Measurements from ENCODE around the gene POLR3K.
A peak's percentile ranks its signal among the peaks of the same experiment; 100 is the strongest.

POLR3K gene

DNA sequence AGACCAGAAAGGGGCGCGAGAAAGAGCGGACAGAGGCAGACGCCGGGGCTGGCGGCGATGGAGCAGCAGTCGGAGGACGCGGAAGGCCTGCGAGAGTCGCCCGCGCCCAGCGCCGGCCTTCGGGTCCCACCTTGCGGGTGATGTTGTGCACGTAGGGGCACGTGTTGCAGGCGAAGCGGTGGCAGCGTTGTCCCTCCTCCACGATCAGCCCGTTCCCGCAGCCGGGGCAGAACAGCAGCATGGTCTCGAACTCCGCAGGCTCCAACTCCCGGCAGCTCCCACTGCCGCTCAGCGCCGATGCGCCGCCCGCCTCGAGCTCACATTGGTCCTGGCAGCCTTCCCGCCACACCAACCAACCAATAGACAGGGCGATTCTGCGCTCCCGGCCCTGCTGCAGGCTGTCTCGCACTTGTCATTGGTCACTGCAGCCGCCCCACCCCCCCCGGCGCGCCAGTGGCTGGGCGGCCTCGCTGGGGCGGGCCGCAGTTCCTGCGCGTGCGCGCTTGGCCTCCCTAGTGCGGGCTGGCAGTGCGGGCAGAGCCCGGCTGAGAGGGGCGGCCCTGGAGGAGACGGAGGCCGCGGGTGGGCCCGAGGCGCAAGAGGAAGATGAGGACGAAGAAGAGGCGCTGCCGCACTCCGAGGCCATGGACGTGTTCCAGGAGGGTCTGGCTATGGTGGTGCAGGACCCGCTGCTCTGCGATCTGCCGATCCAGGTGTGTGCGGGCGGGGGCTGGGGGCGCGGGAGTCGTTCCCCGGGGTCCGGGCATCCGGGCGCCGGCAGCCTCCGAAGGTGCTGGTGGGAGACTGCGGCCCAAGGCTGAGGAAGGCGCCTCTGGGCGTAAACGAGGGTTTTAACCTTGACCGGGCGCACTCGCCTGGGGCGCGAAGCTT lies at the start of gene POLR3K, which contains the start of gene SNRNP25:
POLR3K (minus strand) TSS at position 263 of the 891 bp plus-strand sequence; CDS start at position 241, 22 bp downstream.
SNRNP25 (plus strand) TSS at position 483 of the 891 bp plus-strand sequence; CDS start at position 672, 189 bp downstream.
- peaks cover 15% of the 10 kb centered on the region for H3K36me3 ChIP-seq (ENCODE audit: control insufficient read depth, insufficient read depth, low read length)
- peak within 1 kb of the TSS; percentile 63 for H3K27ac ChIP-seq (ENCODE audit: low read depth, low read length)
- peak within 1 kb of the TSS; percentile 70 for H3K9ac ChIP-seq (ENCODE audit: low read length)
- H3K4me3 ChIP-seq (ENCODE audit: low read length), result peak within 1 kb of the TSS; percentile 93
- peaks cover 7% of the 10 kb centered on the region for H3K4me1 ChIP-seq (ENCODE audit: control insufficient read depth, insufficient read depth, low read length)
- H3K27me3 ChIP-seq (ENCODE audit: control insufficient read depth, insufficient read depth, low read length), result no peaks in the 10 kb centered on the region

DNA sequence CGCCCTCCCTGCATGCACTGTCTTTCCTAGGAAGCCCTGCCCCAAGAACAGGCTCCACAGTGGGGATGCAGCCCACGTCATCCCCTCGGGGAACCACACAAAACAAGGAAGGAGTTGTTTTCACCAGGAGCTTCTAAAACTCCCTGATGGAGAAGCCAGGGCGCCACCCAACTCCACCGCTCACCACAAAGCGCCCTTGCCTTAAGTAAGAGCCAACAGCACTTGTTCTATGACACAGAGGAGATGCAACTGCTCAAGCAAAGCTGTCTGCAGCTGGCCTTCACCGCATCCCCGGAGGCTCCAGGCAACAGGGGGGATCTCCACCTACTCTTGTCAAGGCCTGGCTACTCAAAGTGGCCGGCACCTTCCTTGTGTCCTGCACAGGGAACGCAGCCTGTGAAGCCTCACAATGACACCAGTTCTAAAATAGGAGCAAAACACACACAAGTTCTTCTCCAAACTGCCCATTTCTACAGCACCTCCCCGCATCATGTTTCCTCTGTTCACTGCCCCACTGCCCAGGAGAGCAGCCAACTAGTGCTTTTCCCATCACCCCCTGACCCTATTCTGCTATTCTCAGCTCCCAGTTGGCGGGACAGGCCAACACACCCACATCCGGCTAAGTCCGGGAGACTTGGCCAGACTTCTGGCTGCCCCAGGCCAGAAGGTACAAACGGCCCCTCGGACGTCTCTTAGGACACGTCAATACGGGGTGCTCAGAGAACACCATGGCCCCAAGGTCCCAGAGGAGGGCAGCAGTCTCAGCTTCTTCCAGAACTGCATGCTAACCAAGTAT lies 48.9 kb upstream of the POLR3K start:
- H3K27me3 ChIP-seq (ENCODE audit: control insufficient read depth, insufficient read depth, low read length), result no peaks in the 10 kb centered on the region
- H3K27ac ChIP-seq (ENCODE audit: low read depth, low read length), result no peak overlapping the region
- H3K4me3 ChIP-seq (ENCODE audit: low read length), result no peak overlapping the region
- H3K36me3 ChIP-seq (ENCODE audit: control insufficient read depth, insufficient read depth, low read length), result peaks cover 5% of the 10 kb centered on the region
- no peak overlapping the region for H3K9ac ChIP-seq (ENCODE audit: low read length)
- no peaks in the 10 kb centered on the region for H3K4me1 ChIP-seq (ENCODE audit: control insufficient read depth, insufficient read depth, low read length)

DNA sequence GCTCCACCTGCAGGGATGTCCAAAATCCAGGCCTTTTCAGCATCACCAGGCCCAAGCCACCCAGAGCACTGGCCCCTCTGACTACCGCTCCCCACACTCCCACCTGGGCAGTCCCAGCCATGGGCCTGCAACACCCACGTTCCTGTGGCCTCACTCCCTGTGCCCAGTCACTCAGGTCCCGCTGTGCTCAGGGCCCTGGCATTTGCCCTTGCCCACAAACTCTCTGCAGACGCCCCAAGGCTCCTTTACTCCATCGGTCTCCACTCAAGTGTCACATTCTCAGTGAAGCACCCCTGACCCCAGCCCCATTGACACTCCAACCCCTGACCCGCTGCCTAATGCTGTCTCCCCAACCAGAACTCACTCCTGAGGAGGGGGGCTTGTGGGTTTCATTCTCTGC lies 48.2 kb upstream of the POLR3K start:
- Histone ChIP-seq H3K27me3 (ENCODE audit: control insufficient read depth, insufficient read depth, low read length) (no peaks in the 10 kb centered on the region), H3K27ac (ENCODE audit: low read depth, low read length) (no peak overlapping the region), H3K4me1 (ENCODE audit: control insufficient read depth, insufficient read depth, low read length) (no peaks in the 10 kb centered on the region), H3K36me3 (ENCODE audit: control insufficient read depth, insufficient read depth, low read length) (peaks cover 5% of the 10 kb centered on the region), H3K9ac (ENCODE audit: low read length) (no peak overlapping the region), H3K4me3 (ENCODE audit: low read length) (no peak overlapping the region)

DNA sequence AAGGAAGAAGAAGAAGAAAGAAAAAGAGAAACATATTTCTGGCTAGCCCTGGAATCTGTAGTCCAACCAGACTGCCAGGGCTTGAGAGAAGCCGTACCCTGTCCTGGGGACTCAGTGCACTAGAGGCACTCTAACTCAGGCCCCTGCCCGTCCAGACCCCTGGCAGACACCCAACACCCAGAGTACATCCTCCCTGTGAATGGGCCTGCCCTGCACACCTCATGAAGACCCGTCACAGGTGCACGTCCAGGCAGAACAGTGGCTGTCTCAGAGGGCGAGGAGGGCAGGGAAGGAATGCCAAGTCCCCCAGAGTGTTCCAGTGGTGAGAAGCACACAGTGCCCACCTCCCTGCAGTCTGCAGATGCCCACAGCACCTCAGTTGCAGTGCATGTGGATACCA lies 47.6 kb upstream of the POLR3K start:
- Histone ChIP-seq H3K27ac (ENCODE audit: low read depth, low read length) (no peak overlapping the region), H3K9ac (ENCODE audit: low read length) (no peak overlapping the region), H3K36me3 (ENCODE audit: control insufficient read depth, insufficient read depth, low read length) (peaks cover 5% of the 10 kb centered on the region), H3K4me3 (ENCODE audit: low read length) (no peak overlapping the region), H3K4me1 (ENCODE audit: control insufficient read depth, insufficient read depth, low read length) (no peaks in the 10 kb centered on the region), H3K27me3 (ENCODE audit: control insufficient read depth, insufficient read depth, low read length) (no peaks in the 10 kb centered on the region)

GRCh38 chr16:97822-98221 lies 44.4 kb upstream of the POLR3K start:
- Histone ChIP-seq H3K27me3 (ENCODE audit: control insufficient read depth, insufficient read depth, low read length) (no peaks in the 10 kb centered on the region), H3K4me1 (ENCODE audit: control insufficient read depth, insufficient read depth, low read length) (no peaks in the 10 kb centered on the region), H3K36me3 (ENCODE audit: control insufficient read depth, insufficient read depth, low read length) (peaks cover 12% of the 10 kb centered on the region), H3K9ac (ENCODE audit: low read length) (no peak overlapping the region), H3K4me3 (ENCODE audit: low read length) (no peak overlapping the region), H3K27ac (ENCODE audit: low read depth, low read length) (no peak overlapping the region)

DNA sequence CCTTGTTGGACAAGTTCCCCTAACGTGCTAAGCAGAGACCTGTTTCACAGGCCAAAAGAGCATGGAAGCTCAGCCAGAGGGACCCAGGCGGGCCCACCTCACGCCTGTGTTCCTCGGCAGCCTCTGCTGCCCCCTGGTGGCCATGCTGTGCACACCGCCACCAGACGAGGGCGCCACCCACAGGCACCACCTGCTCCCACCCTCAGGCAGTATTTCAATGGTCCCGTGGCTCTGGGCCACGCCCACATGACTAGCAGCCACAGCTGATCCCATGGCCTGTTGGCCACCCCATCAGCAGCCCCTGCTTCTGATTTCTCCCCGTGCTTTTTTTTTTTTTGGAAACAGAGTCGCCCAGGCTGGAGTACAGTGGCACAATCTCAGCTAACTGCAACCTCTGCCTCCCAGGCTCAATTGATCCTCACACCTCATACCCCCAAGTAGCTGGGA lies 43.5 kb upstream of the POLR3K start:
- Histone ChIP-seq H3K4me3 (ENCODE audit: low read length) (no peak overlapping the region), H3K4me1 (ENCODE audit: control insufficient read depth, insufficient read depth, low read length) (no peaks in the 10 kb centered on the region), H3K9ac (ENCODE audit: low read length) (no peak overlapping the region), H3K36me3 (ENCODE audit: control insufficient read depth, insufficient read depth, low read length) (peaks cover 12% of the 10 kb centered on the region), H3K27ac (ENCODE audit: low read depth, low read length) (no peak overlapping the region), H3K27me3 (ENCODE audit: control insufficient read depth, insufficient read depth, low read length) (no peaks in the 10 kb centered on the region)

- Histone ChIP-seq H3K4me3 (ENCODE audit: low read length) (no peak overlapping the region), H3K36me3 (ENCODE audit: control insufficient read depth, insufficient read depth, low read length) (peaks cover 12% of the 10 kb centered on the region), H3K9ac (ENCODE audit: low read length) (no peak overlapping the region), H3K27me3 (ENCODE audit: control insufficient read depth, insufficient read depth, low read length) (no peaks in the 10 kb centered on the region), H3K4me1 (ENCODE audit: control insufficient read depth, insufficient read depth, low read length) (no peaks in the 10 kb centered on the region), H3K27ac (ENCODE audit: low read depth, low read length) (no peak overlapping the region)
Measured at GRCh38 chr16:94918-95265, 41.5 kb upstream of the POLR3K start.

DNA sequence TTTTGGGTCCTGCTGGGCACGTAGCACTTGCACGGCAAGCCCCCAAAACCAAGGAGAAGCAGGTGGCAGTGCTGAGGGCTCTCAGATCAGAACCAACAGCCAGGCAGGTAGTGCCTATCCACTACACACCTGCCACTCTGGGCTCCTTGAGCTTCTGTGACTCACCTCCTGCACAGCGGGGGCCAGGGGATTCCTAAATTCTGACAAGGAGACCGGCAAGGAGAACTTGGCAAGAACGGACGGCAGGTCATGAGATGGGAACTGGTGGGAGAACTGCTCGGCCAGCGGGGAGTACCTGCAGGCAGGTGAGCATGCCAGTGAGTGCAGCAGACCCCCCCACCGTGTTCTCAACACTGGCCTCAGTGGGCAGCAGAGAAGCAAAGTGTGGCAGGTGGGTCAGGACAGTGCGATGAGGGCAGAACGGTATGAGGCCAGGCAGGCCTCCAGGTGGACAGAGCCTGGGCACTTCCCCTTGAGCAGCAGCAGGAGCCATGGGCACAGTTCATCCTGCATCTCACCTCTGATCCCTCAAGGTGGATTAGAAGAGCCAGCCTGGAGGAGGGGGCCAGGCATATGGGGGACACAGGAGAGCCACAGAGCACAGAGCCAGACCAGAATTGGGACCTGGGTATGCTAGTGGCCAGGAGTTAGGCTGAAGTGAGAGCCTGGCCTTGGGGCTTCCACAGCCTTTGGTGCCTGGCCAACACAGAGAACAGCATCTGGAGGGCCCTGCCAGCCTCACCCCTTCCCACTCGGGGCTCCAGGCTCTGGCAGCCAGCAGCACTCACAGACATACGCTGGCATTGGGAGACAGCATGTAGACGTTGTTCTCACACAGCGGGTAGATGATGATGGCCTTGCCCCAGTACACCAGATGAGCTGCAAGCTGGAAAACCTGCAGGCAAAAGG lies 39.3 kb upstream of the POLR3K start:
- no peak overlapping the region for H3K4me3 ChIP-seq (ENCODE audit: low read length)
- H3K4me1 ChIP-seq (ENCODE audit: control insufficient read depth, insufficient read depth, low read length), result no peaks in the 10 kb centered on the region
- no peaks in the 10 kb centered on the region for H3K27me3 ChIP-seq (ENCODE audit: control insufficient read depth, insufficient read depth, low read length)
- H3K36me3 ChIP-seq (ENCODE audit: control insufficient read depth, insufficient read depth, low read length), result peaks cover 17% of the 10 kb centered on the region
- H3K27ac ChIP-seq (ENCODE audit: low read depth, low read length), result no peak overlapping the region
- no peak overlapping the region for H3K9ac ChIP-seq (ENCODE audit: low read length)

DNA sequence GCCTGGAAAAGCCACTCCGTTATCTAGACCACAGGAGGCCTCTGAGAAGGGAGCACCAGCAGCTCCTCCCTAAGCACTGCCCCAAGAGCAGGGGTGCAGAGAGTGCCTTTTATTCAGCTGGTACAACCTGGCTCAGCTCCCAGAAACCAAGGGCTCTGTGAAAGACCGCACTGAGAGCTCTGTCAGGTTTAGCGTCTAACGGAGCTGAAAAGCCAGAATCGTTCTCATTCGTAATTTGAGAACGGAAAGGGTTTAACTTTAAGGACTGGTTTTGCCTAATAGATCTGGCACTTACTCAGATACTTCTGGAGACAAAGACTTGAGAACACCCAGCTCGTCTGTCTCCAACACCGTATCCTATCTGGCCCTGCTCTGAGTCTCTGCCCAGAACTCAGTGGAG lies 38.1 kb upstream of the POLR3K start:
- Histone ChIP-seq H3K27ac (ENCODE audit: low read depth, low read length) (peak overlapping the region; percentile 17), H3K9ac (ENCODE audit: low read length) (no peak overlapping the region), H3K27me3 (ENCODE audit: control insufficient read depth, insufficient read depth, low read length) (no peaks in the 10 kb centered on the region), H3K4me1 (ENCODE audit: control insufficient read depth, insufficient read depth, low read length) (no peaks in the 10 kb centered on the region), H3K36me3 (ENCODE audit: control insufficient read depth, insufficient read depth, low read length) (peaks cover 22% of the 10 kb centered on the region), H3K4me3 (ENCODE audit: low read length) (no peak overlapping the region)

DNA sequence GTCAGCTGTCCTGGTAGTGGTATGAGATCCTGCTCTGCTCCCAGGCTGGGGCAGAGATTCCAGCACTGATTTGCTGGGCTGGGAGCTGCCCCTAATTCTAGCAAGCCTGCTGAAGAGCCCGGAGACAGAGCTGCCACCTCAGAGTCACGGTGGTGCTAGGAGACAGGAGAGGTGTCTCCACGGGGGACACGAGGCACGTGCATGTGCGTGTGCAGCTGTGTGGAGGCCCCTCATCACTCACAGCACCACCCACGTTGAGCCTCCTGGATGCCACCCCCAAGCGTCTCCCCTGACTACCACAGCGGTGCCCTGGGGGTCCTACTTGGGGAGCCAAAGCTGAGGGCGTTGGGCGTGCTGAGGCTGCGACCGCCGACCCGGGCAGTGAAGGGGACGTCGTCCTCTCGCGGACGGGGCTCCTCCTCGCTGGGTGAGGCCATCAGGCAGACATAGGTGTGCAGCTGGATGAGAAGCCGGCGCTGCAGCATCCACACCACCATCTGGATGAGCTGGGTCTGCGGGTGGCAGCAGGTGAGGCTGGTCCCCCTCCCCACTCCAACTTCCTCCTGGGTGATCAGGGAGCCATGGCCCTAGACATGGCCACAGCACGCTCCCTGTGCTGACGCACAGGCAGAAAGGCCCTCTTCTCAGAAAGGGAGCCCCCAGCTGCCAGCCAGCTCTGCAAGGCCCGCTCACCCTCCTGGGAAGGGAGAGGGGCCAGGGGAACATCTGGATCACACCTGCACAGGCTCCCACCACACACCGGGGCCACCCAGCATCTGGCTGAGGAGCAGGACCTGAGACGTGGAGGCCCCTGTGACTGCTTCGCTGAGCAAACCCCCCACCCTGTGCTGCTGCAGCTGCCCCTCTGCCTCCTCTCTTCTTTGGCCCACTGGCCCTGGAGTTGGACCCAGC lies 36.2 kb upstream of the POLR3K start:
- no peaks in the 10 kb centered on the region for H3K27me3 ChIP-seq (ENCODE audit: control insufficient read depth, insufficient read depth, low read length)
- no peak overlapping the region for H3K27ac ChIP-seq (ENCODE audit: low read depth, low read length)
- no peak overlapping the region for H3K9ac ChIP-seq (ENCODE audit: low read length)
- no peaks in the 10 kb centered on the region for H3K4me1 ChIP-seq (ENCODE audit: control insufficient read depth, insufficient read depth, low read length)
- peaks cover 27% of the 10 kb centered on the region for H3K36me3 ChIP-seq (ENCODE audit: control insufficient read depth, insufficient read depth, low read length)
- no peak overlapping the region for H3K4me3 ChIP-seq (ENCODE audit: low read length)

GRCh38 chr16:88613-89012 lies 35.2 kb upstream of the POLR3K start:
- no peaks in the 10 kb centered on the region for H3K27me3 ChIP-seq (ENCODE audit: control insufficient read depth, insufficient read depth, low read length)
- H3K4me3 ChIP-seq (ENCODE audit: low read length), result no peak overlapping the region
- H3K36me3 ChIP-seq (ENCODE audit: control insufficient read depth, insufficient read depth, low read length), result peaks cover 26% of the 10 kb centered on the region
- no peak overlapping the region for H3K9ac ChIP-seq (ENCODE audit: low read length)
- no peak overlapping the region for H3K27ac ChIP-seq (ENCODE audit: low read depth, low read length)
- H3K4me1 ChIP-seq (ENCODE audit: control insufficient read depth, insufficient read depth, low read length), result no peaks in the 10 kb centered on the region
